Measurements from ENCODE around the gene DSE.

DSE gene

DNA sequence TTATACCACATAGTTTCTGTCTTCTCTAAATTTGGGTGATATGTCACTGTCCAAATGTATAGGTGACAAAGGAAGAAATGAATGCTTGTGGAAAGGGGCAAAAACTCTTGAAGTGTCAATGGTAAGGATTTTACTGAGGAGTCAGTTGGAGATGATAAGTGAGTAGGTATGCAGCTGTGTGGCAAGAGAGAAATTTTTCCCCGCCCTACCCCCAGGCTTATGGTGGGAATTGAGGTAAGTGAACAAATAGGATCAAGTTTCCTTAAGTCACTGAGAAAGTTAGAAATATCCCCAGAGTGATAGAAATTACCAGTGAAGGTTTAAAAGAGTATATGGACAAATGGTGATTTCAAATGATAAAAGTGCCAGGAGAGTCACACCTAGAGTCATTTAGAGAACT lies 11.8 kb downstream of the DSE start:
- POLR2A ChIA-PET = no interaction called here
- TF ChIP-seq CTCF (IDR thresholded peaks at IDR 0.05; ENCODE audit: control extremely low read depth, extremely low read depth, low read depth, missing control alignments) = no peak
- CTCF ChIA-PET = no interaction called here
- DNase-seq (ENCODE audit: extremely low spot score) = no peak

- no peak for TF ChIP-seq CTCF (IDR thresholded peaks at IDR 0.05; ENCODE audit: control extremely low read depth, extremely low read depth, low read depth, missing control alignments)
- POLR2A ChIA-PET = no interaction called here
- no peak for DNase-seq (ENCODE audit: extremely low spot score)
- CTCF ChIA-PET = interaction anchor here (0.7 to 2.0 kb wide), 6 partner anchors 8 to 116 kb away, joined by 3 to 6 read pairs (median 3); no protein-coding TSS in a partner anchor
Measured at GRCh38 chr6:116384727-116385458, 14.1 kb downstream of the DSE start.

DNA sequence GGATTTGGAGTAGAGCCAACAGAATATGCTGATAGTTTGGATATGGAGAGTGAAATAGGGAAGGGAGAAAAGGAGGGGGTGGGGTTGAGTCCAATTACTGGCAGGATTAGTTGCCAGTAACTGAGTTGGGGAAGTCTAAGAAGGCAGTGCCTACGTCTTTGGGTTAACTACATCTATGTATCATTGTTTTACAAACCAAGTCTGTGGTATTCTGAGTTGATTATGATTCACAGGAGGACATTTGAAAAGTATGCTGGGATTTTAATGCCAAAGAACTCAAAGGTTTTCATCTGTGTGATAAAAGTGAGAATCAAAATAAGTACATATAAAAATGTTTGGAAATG lies 14.7 kb downstream of the DSE start:
- DNase-seq (ENCODE audit: extremely low spot score) = no peak

GRCh38 chr6:116385921-116386320 lies 15.2 kb downstream of the DSE start:
- no peak for TF ChIP-seq CTCF (IDR thresholded peaks at IDR 0.05; ENCODE audit: control extremely low read depth, extremely low read depth, low read depth, missing control alignments)
- ChIA-PET POLR2A (no interaction called here), CTCF (interaction anchor here (1.5 to 2.3 kb wide), 2 partner anchors 9 to 98 kb away, joined by 4 to 11 read pairs; no protein-coding TSS in a partner anchor)
- DNase-seq (ENCODE audit: extremely low spot score) = no peak

More for the DNA sequence above, 14.7 kb downstream of the DSE start:
- ChIA-PET CTCF (interaction anchor here (1.5 to 2.3 kb wide), 3 partner anchors 9 to 117 kb away, joined by 4 to 11 read pairs (median 5); no protein-coding TSS in a partner anchor), POLR2A (no interaction called here)
- no peak for TF ChIP-seq CTCF (IDR thresholded peaks at IDR 0.05; ENCODE audit: control extremely low read depth, extremely low read depth, low read depth, missing control alignments)

DNA sequence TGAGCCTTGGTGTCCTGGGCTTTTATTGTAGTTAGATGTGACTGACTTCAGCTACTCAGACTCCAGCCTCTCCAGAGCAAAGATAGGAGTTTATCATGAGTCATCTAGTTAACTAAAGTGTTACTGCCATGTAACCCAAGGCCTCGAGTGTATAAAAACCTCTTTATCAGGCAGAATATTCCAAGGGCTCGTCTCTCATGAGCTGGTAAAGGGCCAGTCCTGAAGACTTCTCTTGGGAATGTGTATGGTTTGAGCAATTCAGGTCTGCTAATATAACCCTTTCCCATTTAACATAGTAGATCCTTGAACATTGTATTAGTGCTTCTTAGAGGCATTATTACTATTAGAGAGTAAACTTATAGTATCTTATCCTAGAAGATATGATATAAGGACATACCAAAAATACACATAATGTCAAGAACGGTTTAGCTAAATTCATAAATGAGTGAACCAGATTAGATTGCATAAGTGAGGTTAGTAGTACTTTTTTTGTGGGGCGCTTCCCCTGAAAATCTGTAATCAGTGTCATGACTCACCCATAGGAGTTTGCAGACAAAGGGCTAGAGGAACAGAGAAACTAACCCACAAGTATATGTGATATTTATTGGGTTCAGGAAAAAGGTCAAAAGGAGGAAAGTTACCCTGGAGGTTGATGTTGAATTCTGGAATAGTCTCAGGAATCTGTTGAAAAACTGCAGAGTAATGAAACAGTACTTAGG lies 16.0 kb downstream of the DSE start:
- POLR2A ChIA-PET = no interaction called here
- TF ChIP-seq CTCF (IDR thresholded peaks at IDR 0.05; ENCODE audit: control extremely low read depth, extremely low read depth, low read depth, missing control alignments) = no peak
- no peak for DNase-seq (ENCODE audit: extremely low spot score)
- CTCF ChIA-PET = interaction anchor here (0.9 to 2.3 kb wide), 3 partner anchors 8 to 99 kb away, joined by 4 to 11 read pairs (median 4); no protein-coding TSS in a partner anchor

- ChIA-PET CTCF (interaction anchor here (2.3 kb wide), 1 partner anchor 11 kb away, joined by 11 read pairs; no protein-coding TSS in a partner anchor), POLR2A (no interaction called here)
- TF ChIP-seq CTCF (IDR thresholded peaks at IDR 0.05; ENCODE audit: control extremely low read depth, extremely low read depth, low read depth, missing control alignments) = no peak
- peak; percentile 25 for DNase-seq (ENCODE audit: extremely low spot score)
Measured at GRCh38 chr6:116387374-116387773, 16.6 kb downstream of the DSE start.
